ENCODE data around the gene SEMA6B.

Gene SEMA6B

GRCh38 chr19:4495471-4495870 lies 64.0 kb downstream of the SEMA6B start:
- no peak for TF ChIP-seq FOXP2 (optimal IDR thresholded peaks at IDR 0.05; ENCODE audit: control extremely low read depth, extremely low read length, insufficient read depth)
- no peak for TF ChIP-seq EZH2 (IDR thresholded peaks at IDR 0.05)
- TF ChIP-seq POLR2AphosphoS5 (IDR thresholded peaks at IDR 0.05; ENCODE audit: borderline replicate concordance, low read depth, low read length): no peak
- H3K9me3 ChIP-seq (ENCODE audit: low read depth, low read length): no peaks in the 10 kb centered on the region
- H3K36me3 ChIP-seq (ENCODE audit: insufficient read depth, low read length): peaks cover 17% of the 10 kb centered on the region; the same call in 1 of the 2 replicates
- no peak overlapping the region for H3K27ac ChIP-seq
- no peak overlapping the region for H3K9ac ChIP-seq (ENCODE audit: insufficient read length)
- no peak overlapping the region for H3K4me3 ChIP-seq
- no peak for DNase-seq (ENCODE audit: low read depth, low spot score)

GRCh38 chr19:4494691-4495064 lies 64.8 kb downstream of the SEMA6B start:
- no peak overlapping the region for H3K27ac ChIP-seq
- H3K9me3 ChIP-seq (ENCODE audit: low read depth, low read length): no peaks in the 10 kb centered on the region
- H3K36me3 ChIP-seq (ENCODE audit: insufficient read depth, low read length): peaks cover 17% of the 10 kb centered on the region; the same call in 1 of the 2 replicates
- no peak overlapping the region for H3K9ac ChIP-seq (ENCODE audit: insufficient read length)
- no peak overlapping the region for H3K4me3 ChIP-seq
- no peak for DNase-seq (ENCODE audit: low read depth, low spot score)
- no peak for TF ChIP-seq EZH2 (IDR thresholded peaks at IDR 0.05)
- no peak for TF ChIP-seq FOXP2 (optimal IDR thresholded peaks at IDR 0.05; ENCODE audit: control extremely low read depth, extremely low read length, insufficient read depth)
- no peak for TF ChIP-seq POLR2AphosphoS5 (IDR thresholded peaks at IDR 0.05; ENCODE audit: borderline replicate concordance, low read depth, low read length)

GRCh38 chr19:4493929-4494690 lies 65.4 kb downstream of the SEMA6B start:
- no peaks in the 10 kb centered on the region for H3K9me3 ChIP-seq (ENCODE audit: low read depth, low read length)
- H3K4me3 ChIP-seq: no peak overlapping the region
- TF ChIP-seq EZH2 (IDR thresholded peaks at IDR 0.05) (no peak), FOXP2 (optimal IDR thresholded peaks at IDR 0.05; ENCODE audit: control extremely low read depth, extremely low read length, insufficient read depth) (no peak), POLR2AphosphoS5 (IDR thresholded peaks at IDR 0.05; ENCODE audit: borderline replicate concordance, low read depth, low read length) (no peak)
- no peak for DNase-seq (ENCODE audit: low read depth, low spot score)
- no peak overlapping the region for H3K9ac ChIP-seq (ENCODE audit: insufficient read length)
- H3K36me3 ChIP-seq (ENCODE audit: insufficient read depth, low read length): peaks cover 17% of the 10 kb centered on the region; the same call in 1 of the 2 replicates
- no peak overlapping the region for H3K27ac ChIP-seq

GRCh38 chr19:4493104-4493928 lies 66.2 kb downstream of the SEMA6B start:
- H3K27ac ChIP-seq: no peak overlapping the region
- H3K9ac ChIP-seq (ENCODE audit: insufficient read length): no peak overlapping the region
- TF ChIP-seq POLR2AphosphoS5 (IDR thresholded peaks at IDR 0.05; ENCODE audit: borderline replicate concordance, low read depth, low read length) (no peak), EZH2 (IDR thresholded peaks at IDR 0.05) (no peak), FOXP2 (optimal IDR thresholded peaks at IDR 0.05; ENCODE audit: control extremely low read depth, extremely low read length, insufficient read depth) (no peak)
- DNase-seq (ENCODE audit: low read depth, low spot score): no peak
- peaks cover 17% of the 10 kb centered on the region; the same call in 1 of the 2 replicates for H3K36me3 ChIP-seq (ENCODE audit: insufficient read depth, low read length)
- no peak overlapping the region for H3K4me3 ChIP-seq
- H3K9me3 ChIP-seq (ENCODE audit: low read depth, low read length): no peaks in the 10 kb centered on the region
